Nephron progenitor cell (in vitro differentiated cells): ENCODE results near the gene ANKMY1.
"Not testable (repeated sequence)": the region's sequence is repeated elsewhere in the genome, so short reads cannot be mapped to it uniquely, and the experiment has no call there.

ENCODE experiments used
- DNase-seq: peaks from one replicate; pipeline ENCODE4 v3.0.0; 2021
- H3K27ac Mint-ChIP-seq: 2 replicates; pipeline ENCODE4 v1.8.0; 2021; ENCODE audit warnings: mild to moderate bottlenecking, moderate library complexity, mixed read lengths
- H3K27me3 Mint-ChIP-seq: 2 replicates; pipeline ENCODE4 v1.8.0; 2021; ENCODE audit warnings: mild to moderate bottlenecking, low read depth, mixed read lengths; ENCODE audit not compliant: poor library complexity
- H3K36me3 Mint-ChIP-seq: 2 replicates; pipeline ENCODE4 v1.8.0; 2021; ENCODE audit warnings: low read depth, mixed read lengths
- H3K4me1 Mint-ChIP-seq: 2 replicates; pipeline ENCODE4 v1.8.0; 2021; ENCODE audit warnings: mixed read lengths
- H3K4me3 Mint-ChIP-seq: 2 replicates; pipeline ENCODE4 v1.8.0; 2021; ENCODE audit warnings: mild to moderate bottlenecking, moderate library complexity, mixed read lengths
- H3K9me3 Mint-ChIP-seq: 2 replicates; pipeline ENCODE4 v1.8.0; 2021; ENCODE audit warnings: mild to moderate bottlenecking, moderate library complexity, mixed read lengths
- TF ChIP-seq, protein P1 (sequence below): fragments of 200-600 bp; sonication (generic); IDR thresholded peaks from 2 replicates; pipeline ENCODE4 v1.5.0; 2021; ENCODE audit warnings: antibody characterized with exemption

ANKMY1 gene

DNA sequence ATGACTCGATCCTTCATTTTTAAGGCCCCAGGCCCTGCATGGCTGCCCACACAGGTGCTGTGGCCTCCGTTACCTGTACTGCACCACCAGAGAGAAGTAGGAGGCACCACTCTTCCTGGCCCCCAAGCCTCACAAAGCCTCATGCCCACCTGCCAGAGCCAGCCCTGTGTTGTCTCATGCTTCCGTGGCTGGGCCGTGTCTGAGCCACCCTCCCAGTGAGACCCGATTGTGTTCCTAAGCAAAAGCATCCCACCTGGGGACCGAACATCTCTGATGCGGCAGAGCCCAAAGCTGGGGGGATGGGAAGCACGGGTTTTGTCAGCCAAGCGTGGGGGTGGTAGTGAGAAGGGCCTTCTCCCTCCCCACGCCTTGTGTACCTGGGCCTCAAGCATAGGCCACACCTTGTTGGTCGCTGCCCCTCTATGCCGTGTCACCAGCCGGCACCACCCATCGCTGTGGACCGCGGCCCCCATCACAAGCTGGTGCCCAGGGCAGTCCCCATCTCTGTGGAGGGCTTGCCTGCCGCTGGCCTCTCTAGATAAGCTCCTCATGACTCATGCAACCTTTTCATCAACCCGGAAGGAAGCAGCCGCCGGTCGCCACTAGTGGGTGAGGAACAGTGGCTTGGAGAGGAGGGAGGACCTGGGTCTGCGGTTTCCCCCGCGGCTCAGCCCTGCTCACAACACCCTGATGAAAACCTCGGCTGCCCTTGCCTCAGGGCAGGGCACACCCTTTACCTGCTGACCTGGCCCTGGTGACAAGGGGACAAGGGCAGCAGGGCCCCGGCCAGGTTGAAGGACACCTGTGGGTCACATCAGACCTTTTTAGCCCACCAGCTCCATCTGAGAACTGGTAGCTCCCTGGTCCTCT is 7.8 kb upstream of the ANKMY1 start:
- Mint-ChIP-seq H3K27ac (no peak overlapping the region), H3K4me3 (no peak overlapping the region), H3K27me3 (peaks cover 28% of the 10 kb centered on the region), H3K36me3 (peaks cover 5% of the 10 kb centered on the region), H3K4me1 (peaks cover 35% of the 10 kb centered on the region), H3K9me3 (no peaks in the 10 kb centered on the region)
- DNase-seq = peak; percentile 12
- TF ChIP-seq, protein P1, sequence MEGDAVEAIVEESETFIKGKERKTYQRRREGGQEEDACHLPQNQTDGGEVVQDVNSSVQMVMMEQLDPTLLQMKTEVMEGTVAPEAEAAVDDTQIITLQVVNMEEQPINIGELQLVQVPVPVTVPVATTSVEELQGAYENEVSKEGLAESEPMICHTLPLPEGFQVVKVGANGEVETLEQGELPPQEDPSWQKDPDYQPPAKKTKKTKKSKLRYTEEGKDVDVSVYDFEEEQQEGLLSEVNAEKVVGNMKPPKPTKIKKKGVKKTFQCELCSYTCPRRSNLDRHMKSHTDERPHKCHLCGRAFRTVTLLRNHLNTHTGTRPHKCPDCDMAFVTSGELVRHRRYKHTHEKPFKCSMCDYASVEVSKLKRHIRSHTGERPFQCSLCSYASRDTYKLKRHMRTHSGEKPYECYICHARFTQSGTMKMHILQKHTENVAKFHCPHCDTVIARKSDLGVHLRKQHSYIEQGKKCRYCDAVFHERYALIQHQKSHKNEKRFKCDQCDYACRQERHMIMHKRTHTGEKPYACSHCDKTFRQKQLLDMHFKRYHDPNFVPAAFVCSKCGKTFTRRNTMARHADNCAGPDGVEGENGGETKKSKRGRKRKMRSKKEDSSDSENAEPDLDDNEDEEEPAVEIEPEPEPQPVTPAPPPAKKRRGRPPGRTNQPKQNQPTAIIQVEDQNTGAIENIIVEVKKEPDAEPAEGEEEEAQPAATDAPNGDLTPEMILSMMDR = no peak

DNA sequence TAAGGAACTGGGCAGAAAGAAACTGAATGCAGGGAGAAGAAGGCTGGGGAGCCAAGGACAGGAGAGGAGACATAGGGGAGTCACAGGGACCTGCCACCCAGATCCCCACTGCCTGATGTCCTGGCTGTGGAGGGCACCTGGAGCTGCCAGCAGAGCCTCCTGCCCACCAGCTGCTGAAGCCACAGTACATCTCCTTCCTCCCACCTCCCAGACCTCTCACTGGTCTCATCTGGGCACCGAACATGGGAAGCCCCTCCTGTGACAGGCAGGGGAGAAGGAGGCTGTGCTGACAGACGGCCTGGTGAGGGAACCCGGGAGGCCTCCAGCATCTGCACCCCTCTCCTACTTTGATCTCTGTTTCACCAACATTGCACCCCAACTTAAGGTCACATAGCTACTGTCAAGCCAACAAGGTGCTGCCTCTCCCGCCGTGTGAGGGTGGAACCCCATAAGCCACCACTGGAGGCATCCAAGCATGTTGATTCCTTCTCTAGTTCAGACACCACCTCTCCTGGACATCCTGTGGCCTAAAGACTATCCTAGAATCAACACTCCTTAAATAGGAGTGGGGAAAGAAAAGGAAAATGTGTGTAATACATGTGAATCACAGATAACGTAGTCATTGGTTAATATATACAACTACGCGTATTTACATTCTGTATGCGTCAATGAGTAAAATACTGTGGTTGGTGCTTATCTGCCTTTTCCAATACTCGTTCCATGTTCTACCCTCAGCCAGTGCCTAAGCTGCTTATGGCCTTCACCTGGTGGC is 7.0 kb upstream of the ANKMY1 start:
- H3K4me1 Mint-ChIP-seq = peaks cover 37% of the 10 kb centered on the region
- H3K27ac Mint-ChIP-seq = peak overlapping the region; percentile 59
- H3K36me3 Mint-ChIP-seq = peaks cover 5% of the 10 kb centered on the region
- H3K27me3 Mint-ChIP-seq = peaks cover 25% of the 10 kb centered on the region
- TF ChIP-seq, protein P1 = no peak
- H3K4me3 Mint-ChIP-seq = no peak overlapping the region
- H3K9me3 Mint-ChIP-seq = no peaks in the 10 kb centered on the region
- DNase-seq = no peak

DNA sequence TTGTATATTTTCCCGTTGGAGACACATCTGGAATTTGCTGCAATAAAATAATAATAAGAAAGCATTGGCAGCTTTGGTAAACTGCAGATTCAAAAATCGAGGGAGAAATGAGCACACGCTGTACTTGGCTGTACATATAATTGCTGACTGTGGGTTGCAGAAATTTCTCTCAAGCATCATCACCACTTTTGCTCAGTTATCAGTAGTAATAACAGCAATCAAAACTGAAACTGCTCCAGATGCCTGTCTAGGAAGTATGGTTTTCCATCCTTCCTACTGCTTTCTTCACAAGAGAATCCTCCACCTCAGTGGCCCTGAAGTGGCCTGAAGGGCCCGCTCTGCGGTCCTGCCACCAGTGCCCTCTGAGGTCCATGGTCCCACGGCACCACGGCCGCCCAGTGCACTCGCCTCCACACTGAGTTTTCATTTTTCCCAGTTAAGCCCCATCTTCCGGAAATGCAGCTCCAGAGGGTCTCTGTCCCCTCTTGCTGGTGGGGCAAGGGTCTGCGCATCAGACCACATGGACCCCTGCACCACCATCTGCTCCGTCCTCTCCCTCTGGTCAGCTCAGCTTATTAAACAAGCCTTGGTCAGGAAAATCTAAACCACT is 6.3 kb upstream of the ANKMY1 start:
- TF ChIP-seq, protein P1 = no peak
- Mint-ChIP-seq H3K9me3 (no peaks in the 10 kb centered on the region), H3K27ac (no peak overlapping the region), H3K27me3 (peaks cover 23% of the 10 kb centered on the region), H3K4me3 (no peak overlapping the region), H3K4me1 (peaks cover 39% of the 10 kb centered on the region), H3K36me3 (peaks cover 5% of the 10 kb centered on the region)
- no peak for DNase-seq

DNA sequence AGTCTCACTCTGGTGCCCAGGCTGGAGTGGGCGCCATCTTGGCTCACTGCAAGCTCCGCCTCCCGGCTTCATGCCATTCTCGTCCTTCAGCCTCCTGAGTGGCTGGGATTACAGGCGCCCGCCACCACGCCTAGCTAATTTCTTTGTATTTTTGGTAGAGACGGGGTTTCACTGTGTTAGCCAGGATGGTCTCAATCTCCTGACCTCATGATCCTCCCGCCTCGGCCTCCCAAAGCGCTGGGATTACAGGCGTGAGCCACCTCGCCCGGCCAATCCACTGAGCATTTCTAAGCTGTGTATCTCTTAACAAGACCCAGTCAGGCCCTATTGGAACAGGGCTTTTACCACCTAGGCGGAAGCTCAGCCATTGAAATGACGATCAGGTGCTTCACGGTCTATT is 5.4 kb upstream of the ANKMY1 start:
- not testable (repeated sequence) for H3K4me3 Mint-ChIP-seq, DNase-seq, H3K9me3 Mint-ChIP-seq, H3K27ac Mint-ChIP-seq
- Mint-ChIP-seq H3K27me3 (peaks cover 22% of the 10 kb centered on the region), H3K36me3 (peaks cover 12% of the 10 kb centered on the region), H3K4me1 (peaks cover 46% of the 10 kb centered on the region)

DNA sequence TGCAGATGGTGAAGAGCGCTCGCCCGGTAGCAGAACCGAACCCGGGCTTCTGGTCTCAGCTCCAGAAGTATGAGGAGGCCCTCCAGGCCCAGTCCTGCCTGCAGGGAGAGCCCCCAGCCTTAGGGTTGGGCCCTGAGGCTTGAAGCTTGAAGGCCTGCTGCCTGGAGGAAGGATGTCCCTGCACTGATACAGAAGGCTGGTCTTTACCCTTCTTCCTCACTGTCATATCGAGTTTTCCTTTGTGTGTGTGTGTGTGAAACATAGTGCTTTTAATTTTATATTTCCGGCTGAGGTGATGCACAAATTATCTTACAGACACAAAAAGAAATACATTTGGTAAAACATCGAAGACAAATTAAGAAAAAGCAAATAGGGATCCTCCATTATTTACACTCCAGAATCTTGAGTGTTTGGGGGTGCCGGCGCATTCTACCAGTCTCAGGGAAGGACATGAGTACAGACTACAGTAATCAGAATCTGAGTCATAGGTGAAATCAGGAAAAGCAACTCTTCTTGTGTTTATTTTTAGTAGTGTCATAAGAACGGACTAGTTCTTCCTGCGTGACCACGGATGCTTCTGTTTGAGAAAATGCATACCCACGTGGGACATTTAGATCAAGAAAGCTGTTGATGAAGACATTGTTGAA is 3.7 kb upstream of the ANKMY1 start:
- peaks cover 13% of the 10 kb centered on the region for H3K36me3 Mint-ChIP-seq
- H3K4me1 Mint-ChIP-seq = peaks cover 42% of the 10 kb centered on the region
- no peak overlapping the region for H3K27ac Mint-ChIP-seq
- TF ChIP-seq, protein P1 = no peak
- peak overlapping the region; percentile 82 for H3K4me3 Mint-ChIP-seq
- peaks cover 8% of the 10 kb centered on the region for H3K27me3 Mint-ChIP-seq
- H3K9me3 Mint-ChIP-seq = no peaks in the 10 kb centered on the region
- no peak for DNase-seq
